ENCODE measurements around the gene CIBAR2. TPM values are rescaled to one million over a fixed set of nuclear protein-coding genes. Genes with fewer than 3 reads are reported as not detected.
A peak's percentile ranks its signal among the peaks of the same experiment; 100 is the strongest.

Gene CIBAR2
- polyA plus RNA-seq, 3 donors = 0.24 to 0.55 (median 0.37) TPM

DNA sequence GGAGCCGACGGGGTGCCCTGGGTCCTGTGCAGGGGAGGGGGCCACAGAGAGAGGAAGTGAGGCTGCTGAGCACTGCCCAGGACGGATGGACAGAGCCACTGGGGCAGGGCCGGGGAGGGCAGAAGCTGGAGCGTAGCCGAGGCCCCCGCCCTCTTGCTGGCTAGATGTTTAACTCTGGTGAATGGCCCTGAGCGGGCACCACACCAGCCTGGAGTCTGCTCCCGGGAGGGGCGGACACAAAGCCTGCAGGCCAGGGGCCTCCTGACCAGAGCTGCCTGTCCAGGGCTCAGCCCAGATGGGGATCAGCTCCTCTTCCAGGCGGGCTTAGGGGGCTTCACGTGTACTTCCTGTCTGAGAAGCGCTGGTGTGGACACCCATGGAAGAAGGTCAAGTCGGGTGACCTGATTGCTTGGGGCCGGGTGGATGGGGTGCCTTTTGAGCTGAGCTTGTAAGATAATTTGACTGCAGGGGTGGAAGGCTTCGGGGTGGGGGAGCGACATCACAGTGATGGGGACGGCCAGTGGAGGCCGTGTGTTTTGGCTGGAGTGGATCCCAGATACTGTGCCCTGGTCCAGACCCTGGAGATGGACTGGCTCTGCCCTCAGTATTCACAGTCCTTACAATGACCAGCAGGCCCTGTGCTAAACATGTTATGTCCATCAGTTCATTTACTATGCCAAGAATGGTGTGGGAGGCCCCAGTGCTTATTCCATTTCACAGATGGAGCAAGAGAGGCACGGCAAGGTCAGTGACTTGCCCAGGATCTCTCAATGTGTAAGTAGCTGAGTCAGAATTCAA, 33.7 kb upstream of the CIBAR2 start:
- no peak for DNase-seq (ENCODE audit: extremely low read depth in 1 of 11, low read depth in 9 of 11, low spot score in 4 of 11)

DNA sequence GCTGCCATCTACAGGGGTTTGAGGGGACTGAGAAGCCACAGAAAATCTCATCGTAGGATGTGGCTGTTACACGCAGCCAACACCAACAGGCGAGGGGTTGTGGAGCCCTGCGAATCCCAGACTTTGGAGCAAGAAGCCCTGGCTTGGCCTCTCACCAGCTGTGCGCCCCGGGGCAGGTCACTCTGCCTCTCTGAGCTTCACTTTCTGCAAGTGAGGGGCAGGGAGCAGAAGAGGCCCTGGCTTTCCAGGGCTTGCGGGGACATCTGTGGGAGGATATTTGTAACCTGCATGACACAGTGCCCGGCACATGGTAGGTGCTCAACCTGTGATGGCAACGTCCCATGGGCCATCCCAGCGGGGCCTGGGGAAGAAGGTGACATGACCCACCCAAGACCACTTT, 32.9 kb upstream of the CIBAR2 start:
- DNase-seq (ENCODE audit: extremely low read depth in 1 of 11, low read depth in 9 of 11, low spot score in 4 of 11) = no peak

DNA sequence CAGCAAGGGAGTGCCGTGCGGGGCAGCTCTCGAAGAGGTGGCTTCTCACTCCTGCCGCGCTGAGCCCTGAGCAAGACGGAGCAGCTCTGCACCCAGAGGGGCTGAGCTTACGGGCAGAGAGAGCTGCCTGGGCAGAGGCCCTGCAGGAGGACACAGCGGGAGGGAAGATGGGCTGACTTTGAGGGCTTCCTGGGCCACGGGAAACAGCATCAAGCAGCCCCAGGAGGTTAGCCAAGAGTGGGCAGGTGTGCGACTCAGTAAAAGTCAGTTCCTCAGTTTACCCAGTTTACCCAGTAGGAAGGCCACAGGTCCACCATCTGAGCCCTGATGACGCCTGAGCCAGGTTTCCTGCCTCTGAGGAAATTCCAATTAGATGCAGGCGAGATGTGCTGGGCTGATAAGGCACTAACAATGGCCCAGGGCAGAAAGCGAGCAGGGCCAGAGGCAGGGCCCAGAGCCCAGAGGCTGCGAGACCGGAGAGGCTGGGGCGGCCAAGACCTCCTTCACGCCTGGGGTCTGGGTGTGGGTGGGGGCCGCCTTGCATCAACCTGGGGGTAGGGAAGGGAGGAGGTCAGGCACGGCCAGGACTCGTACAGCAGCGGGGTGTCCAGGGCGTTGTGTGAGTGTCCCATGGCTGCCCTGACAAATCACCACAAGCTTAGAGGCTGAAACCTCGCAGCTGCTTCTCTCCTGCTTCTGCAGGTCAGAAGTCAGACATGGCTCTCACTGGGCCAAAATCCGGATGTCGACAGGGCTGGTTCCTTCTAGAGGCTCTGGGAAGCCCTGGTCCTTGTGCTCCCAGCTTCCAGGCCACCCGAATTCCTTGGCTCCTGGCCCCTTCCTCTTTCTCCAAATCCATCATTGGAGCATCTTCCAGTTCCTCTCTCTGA, 32.0 kb upstream of the CIBAR2 start:
- no peak for DNase-seq (ENCODE audit: extremely low read depth in 1 of 11, low read depth in 9 of 11, low spot score in 4 of 11)

DNA sequence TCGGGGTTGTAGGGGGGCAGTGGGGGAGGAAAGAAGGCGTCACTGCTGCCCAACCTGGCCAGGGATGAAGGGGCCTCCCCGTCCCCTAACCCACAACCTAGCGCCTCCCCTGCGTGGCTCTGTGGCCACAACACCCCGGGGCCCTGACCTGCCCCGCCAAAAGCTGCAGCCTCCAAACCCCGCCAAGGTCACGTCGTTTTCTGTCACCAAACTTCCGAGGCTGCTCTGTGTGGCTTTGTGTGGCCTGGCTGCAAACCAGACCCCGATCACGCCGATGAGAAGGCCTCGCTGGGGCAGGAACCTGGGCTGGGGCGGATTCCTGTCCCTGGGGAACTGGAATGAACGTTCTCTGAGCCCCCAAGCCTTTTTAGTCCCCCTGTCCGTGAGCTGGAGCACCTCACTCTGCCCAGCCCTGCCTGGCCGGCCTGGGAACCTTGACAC, 30.5 kb upstream of the CIBAR2 start:
- no peak for DNase-seq (ENCODE audit: extremely low read depth in 1 of 11, low read depth in 9 of 11, low spot score in 4 of 11)

DNA sequence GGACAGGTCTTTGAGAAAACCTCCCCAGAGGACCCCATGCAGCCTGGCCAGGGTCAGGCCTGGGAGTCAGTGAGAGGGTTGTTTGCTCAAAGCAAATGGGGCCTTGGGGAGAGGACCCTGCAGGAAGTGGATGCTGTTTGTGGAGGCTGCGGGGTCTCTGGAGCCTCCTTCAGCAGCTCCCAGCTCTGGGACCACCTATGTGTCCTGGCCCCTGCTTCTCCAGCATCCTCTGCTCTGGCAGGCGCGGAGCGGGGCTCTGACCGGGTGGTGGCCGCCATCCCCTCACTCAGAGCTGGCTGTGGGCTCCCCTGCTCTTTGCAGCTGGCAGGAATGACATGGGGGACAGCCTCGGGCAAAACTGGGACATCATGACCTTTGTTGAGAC, 29.8 kb upstream of the CIBAR2 start:
- DNase-seq (ENCODE audit: extremely low read depth in 1 of 11, low read depth in 9 of 11, low spot score in 4 of 11) = no peak

DNA sequence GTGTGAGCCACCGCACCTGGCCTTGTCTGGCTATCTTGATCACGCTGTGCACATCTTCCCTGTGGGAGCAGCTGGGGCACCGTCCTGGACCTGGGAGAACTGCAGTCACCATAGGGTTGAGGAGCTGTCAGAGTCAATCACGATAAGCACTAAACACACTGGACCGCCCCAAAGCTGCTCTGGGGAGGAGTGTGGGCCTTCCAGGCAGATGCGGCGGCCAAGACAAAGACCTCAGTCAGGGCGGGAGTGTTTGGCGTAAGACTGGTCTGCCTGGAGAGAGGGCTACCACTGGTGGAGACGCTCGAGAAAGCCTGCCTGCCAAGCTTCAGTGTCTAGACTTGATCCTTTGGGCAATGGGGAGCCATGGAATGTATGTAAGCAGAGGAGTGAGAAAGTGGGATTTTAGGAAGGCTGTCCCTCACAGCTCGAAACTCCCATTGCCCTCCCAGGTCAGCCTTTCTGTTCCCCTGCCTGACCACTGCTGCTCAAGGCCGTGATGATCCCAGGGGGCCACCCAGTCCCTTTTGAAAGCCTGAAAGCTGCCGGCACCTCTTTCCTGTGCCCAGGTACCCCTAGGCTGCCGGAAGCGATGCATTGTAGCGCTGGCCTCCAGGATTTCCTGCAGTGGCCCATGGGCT, 29.3 kb upstream of the CIBAR2 start:
- DNase-seq (ENCODE audit: extremely low read depth in 1 of 11, low read depth in 9 of 11, low spot score in 4 of 11) = no peak

DNA sequence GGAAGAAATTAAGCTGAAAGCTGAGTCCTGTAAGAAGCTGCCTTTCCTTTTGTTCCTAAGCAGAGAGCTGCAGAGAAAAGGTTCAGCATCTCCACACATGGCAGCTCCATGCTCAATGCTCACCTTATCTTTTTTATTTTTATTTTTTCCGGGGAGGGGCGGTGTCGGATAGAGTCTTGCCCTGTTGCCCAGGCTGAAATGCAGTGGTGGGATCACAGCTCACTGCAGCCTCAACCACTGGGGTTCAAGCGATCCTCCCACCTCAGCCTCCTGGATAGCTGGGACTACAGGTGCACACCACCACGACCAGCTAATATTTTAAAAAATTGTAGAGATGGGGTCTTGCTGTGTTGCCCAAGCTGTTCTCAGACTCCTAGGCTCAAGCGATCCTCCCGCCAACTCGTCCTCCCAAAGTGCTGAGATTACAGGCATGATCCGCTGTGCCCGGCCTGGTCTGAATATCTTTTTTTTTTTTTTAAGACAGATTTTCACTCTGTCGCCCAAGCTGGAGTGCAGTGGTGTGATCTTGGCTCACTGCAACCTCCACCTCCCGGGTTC, 28.3 kb upstream of the CIBAR2 start:
- no peak for DNase-seq (ENCODE audit: extremely low read depth in 1 of 11, low read depth in 9 of 11, low spot score in 4 of 11)

DNA sequence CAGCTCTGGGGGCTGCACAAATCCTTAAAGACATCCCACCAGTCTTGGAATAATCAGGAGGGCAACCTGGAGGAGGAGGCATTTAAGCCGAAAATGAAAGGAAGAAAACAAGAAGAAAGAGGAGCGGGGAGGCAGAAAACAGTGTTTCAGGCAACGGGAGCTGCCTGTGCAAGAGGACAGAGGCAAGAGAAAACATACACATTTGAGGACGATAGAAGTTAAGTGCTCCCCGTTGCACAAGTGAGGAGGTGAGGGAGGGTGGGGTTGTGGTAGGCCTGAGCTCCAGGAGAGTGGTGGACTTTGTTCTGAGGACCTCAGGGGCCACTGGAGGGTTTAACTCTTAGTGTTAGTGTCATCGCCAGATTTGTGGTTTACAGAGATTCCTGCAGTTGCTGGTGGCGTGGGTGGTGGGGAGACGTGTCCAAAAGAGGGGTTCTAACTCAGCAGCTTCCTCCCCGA, 27.6 kb upstream of the CIBAR2 start:
- no peak for DNase-seq (ENCODE audit: extremely low read depth in 1 of 11, low read depth in 9 of 11, low spot score in 4 of 11)

DNA sequence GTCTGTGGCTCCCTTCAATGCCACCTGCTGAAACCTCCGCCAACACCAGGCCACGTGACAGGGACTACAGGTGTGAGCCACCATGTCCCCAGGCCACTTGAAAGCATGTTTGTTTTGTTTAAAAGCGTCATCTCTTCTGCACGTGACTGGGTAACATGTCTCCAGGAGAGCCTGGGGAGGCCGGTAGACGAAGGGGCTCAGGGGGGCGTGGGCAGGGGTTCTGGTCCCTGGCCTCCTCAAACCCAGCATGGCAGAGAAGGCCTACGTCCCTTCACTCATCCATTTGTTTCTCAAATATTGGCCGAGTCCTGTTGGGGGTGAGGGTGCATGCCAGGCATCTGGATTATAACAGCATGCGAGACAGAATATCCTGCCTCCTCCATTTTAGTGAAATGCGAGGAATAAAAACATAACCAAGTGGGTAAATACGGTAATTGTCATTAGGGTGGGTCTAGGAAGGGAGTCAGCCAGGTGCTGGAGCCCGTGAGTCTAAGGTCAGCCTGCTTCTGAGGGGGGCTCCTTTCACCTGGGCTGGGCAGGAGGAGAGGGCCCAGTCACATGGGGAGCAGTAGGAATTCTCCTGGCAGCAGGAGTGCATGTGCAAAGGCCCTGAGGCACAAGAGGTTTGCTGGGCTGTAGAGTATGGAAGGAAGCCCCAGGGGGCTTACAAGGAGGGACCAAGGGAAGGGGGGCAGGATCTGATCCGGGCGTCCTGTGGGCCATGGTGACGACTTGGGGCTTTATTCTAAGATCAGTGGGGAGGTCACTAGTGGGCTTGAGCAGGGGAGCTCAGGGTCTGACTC, 26.8 kb upstream of the CIBAR2 start:
- no peak for DNase-seq (ENCODE audit: extremely low read depth in 1 of 11, low read depth in 9 of 11, low spot score in 4 of 11)

DNA sequence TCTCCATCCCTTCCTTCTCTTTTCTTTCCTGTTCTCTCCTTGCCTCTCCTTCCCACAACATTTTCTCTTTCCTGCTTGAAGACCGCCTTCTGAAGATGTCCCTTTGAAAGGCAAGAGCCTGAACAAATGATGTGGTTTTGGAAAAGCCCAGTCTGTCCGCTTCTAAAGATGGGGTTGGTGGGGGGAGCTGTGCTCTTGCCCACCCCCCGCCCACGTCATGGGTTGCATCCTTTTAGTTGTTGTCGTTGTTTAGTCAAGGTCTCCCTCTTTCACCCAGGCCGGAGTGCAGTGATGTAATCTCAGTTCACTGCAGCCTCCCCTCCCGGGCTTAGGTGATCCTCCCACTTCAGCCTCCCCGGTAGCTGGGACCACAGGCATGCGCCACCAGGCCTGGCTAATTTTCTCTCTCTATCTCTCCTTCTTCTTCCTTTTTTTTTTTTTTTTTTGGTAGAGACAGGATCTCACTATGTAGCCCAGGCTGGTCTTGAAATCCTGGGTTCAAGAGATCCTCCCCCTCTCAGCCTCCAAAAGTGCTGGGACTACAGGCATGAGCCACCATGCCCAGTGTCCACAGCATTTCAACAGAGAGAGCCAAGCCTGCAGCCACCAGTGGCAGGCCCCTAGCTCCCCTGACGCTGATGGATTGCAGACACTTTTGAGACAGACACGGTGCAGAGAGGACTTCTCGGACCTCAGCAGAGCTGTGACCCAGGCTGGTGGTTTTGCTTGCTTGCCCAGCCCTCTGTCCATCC, 26.0 kb upstream of the CIBAR2 start:
- no peak for DNase-seq (ENCODE audit: extremely low read depth in 1 of 11, low read depth in 9 of 11, low spot score in 4 of 11)

DNA sequence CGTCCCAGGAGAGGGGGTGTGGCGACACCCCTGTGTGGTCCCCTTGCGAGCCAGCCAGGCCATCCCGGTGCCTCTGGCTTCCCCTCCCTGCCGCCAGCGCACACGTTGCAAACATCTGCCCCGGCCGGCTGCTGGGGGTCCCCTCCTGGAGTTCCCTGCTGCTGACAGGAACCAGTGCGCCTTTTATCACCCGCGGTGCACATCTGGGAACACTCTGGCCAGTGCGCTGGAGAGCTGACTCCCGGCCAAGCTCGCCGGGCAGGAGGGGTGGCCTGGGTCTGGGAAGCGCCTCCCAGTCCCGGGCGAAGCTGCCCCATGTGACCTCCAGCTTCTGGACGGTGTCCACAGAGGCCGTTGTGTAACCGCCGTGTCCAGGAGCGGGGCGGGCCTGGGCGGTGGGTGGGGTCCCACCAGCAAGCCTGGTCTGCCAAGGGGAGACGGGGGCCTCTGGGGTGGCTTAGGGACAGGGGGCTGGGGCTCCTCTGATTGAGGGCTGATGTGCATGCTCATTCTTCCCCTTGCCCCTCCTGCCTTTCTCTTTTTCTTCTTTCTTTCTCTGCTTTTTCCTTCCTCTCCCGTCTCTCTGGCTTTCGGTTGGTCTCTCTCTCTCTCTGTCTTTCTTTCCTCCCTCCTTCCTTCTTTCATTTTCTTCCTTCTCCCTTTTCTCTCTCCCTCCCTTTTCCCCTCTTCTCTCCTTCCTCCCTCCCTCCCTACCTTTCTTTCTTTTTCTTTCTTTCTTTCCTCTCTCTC, 25.2 kb upstream of the CIBAR2 start:
- DNase-seq (ENCODE audit: extremely low read depth in 1 of 11, low read depth in 9 of 11, low spot score in 4 of 11) = peak in 7 of 11 donors; percentile 70 to 84 (median 77)

DNA sequence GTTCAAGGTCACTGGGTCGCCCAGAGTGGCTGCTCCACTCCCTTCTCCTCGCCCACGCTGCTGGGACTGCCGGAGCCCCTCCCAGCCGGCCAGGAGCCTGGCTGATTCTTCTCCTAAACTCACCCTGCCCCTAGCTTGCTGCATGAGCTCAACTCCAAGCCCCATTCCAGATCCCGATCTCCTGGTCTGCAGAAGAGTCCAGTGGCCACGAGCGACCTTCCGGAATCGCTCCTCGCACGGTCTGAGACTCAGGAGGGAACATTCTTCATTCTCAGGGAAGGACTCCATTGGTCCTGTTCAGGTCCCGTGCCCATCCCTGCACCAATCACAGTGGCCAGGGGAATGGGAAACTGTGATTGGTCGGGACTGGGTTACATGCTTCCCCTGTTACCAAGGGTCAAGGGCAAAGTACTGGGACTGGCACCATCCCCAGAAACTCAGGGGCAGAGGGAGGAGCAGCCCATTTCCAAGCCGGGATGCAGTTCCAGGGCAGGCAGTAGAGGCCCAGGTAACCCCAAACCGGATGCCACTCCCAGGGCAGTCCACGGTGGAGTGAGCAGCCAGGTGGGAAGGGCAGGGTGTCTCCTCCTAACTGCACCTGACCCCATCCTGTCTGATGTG, 24.5 kb upstream of the CIBAR2 start:
- no peak for DNase-seq (ENCODE audit: extremely low read depth in 1 of 11, low read depth in 9 of 11, low spot score in 4 of 11)

DNA sequence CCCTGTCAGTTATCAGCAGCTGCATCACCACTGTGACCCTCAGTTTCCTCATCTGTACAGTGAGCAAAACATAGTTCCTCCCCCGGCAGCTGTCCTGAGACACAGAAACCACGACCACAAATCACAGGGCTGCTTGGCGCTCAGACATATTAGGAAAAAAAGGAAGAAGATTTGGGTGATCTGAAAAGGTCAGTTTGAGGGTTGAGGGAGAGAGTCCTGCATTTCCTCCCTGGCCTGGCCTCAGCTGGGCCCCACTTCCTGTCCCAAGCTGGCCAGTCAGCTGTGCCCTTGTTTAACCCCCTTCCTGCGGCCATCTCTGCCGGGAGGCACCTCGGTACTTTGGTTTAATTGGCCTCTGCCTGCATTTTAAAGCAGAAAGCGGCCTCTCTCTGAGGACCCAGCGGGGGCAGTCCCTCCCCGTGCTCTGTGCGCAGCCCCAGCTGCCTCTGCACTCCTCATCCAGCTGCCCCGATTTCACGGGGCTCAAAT, 24.0 kb upstream of the CIBAR2 start:
- DNase-seq (ENCODE audit: extremely low read depth in 1 of 11, low read depth in 9 of 11, low spot score in 4 of 11) = no peak

DNA sequence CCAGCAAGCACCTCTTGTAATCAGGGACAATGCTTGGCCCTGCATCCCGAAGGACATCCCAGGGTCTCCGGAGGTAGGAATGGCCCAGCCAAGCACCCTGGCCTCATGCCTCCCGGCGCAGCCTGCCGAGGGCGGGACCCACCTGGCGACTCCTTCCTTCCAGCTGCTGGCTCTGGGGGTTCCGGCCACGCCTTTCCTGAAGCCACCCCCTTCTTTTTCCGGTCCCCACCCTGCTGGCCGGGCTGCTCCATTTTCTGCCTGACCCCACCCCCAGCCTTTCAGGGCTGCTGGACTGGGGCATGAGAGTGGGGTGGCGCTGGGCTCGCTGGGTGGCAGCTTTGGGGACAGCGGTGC, 22.5 kb upstream of the CIBAR2 start:
- DNase-seq (ENCODE audit: extremely low read depth in 1 of 11, low read depth in 9 of 11, low spot score in 4 of 11) = no peak

DNA sequence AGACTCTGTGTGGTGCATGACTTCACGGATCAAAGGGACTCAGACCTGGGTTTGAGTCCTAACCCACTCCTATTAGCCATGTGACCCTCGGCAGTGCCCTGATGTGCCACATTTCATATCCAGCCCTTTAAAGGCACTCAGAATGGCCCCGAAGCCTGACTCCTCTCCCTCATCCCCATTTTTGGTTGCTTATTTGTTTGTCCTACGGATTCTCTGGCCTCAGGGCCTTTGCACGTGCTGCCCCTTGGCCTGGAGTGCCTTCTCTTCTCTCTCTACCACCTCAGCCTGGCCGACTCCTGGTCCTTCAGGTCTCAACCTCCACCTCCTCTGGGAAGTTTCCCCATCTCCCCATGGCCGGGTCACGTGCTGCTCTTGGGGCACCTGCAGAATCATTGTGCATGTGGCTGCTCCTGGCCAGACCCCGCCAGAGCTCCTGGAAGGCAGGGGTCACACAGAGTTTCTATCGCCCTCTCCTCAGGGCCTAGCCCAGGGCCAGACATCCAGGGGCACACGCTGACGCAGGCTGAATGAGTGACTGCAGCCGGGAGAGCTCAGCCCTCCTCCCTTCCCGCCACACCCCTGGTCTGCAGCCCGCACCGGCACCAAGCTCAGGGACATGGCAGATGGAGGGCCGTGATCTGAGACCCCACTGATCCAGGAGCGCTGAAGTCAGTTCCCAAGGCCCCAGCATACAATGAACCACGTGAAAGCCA, 22.0 kb upstream of the CIBAR2 start:
- DNase-seq (ENCODE audit: extremely low read depth in 1 of 11, low read depth in 9 of 11, low spot score in 4 of 11) = no peak

DNA sequence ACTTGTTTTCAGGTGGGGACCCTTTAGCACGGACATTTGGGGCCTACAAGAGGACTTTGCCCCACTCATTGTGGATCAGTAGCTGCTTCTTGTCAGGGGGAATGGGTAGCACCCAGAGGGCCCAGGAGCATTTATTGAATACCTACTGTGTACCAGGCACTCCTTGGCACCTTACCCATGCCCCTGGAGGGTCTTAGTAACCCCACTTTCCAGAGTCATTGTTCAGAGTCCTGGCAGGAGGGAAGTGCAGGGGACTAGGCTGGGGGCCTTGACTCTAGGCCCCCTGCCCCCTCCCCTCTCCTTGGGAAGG, 21.0 kb upstream of the CIBAR2 start:
- DNase-seq (ENCODE audit: extremely low read depth in 1 of 11, low read depth in 9 of 11, low spot score in 4 of 11) = no peak
